C4-2B (cell line): ENCODE measurements around the gene NRBF2.

ENCODE experiments used
- CTCF ChIP-seq: fragments of 450-650 bp; conservative IDR thresholded peaks from 2 replicates; pipeline ENCODE4 v1.5.1; 2017; ENCODE audit warnings: mild to moderate bottlenecking
- ZFX ChIP-seq: fragments of 450-650 bp; IDR thresholded peaks from 2 replicates; pipeline ENCODE4 v1.6.1; 2017

GRCh38 chr10:63084690-63085382, 48.3 kb upstream of the NRBF2 start:
- no peak for TF ChIP-seq CTCF
- no peak for TF ChIP-seq ZFX
